Testis (tissue), 2 donors: Measurements from ENCODE around the gene TWF2.

Experiments used
- POLR2A ChIP-seq: fragments of 450-650 bp; IDR thresholded peaks from one replicate; pipeline ENCODE4 v1.6.1; 2017; ENCODE audit warnings: antibody characterized with exemption, mild to moderate bottlenecking, moderate library complexity
- TF ChIP-seq, protein P1 (sequence below), 3 experiments: fragments of 450-650 bp in 2 of 3; fragments of 200-600 bp in 1 of 3; sonication (generic) in 1 of 3; IDR thresholded peaks; one replicate each; pipeline ENCODE4 v1.5.1; 2016 to 2019; ENCODE audit warnings: antibody characterized with exemption in 3 of 3, mild to moderate bottlenecking in 2 of 3, moderate library complexity in 1 of 3

GRCh38 chr3:52203701-52204100 is 35.3 kb downstream of the TWF2 start:
- TF ChIP-seq, protein P1, sequence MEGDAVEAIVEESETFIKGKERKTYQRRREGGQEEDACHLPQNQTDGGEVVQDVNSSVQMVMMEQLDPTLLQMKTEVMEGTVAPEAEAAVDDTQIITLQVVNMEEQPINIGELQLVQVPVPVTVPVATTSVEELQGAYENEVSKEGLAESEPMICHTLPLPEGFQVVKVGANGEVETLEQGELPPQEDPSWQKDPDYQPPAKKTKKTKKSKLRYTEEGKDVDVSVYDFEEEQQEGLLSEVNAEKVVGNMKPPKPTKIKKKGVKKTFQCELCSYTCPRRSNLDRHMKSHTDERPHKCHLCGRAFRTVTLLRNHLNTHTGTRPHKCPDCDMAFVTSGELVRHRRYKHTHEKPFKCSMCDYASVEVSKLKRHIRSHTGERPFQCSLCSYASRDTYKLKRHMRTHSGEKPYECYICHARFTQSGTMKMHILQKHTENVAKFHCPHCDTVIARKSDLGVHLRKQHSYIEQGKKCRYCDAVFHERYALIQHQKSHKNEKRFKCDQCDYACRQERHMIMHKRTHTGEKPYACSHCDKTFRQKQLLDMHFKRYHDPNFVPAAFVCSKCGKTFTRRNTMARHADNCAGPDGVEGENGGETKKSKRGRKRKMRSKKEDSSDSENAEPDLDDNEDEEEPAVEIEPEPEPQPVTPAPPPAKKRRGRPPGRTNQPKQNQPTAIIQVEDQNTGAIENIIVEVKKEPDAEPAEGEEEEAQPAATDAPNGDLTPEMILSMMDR (IDR thresholded peaks at IDR 0.05): no peak
- TF ChIP-seq POLR2A: no peak
